NCI-H1417 (cell line): ENCODE results near the gene CRYGS.

ENCODE experiments used
- DNase-seq, 3 experiments: peaks; one replicate each; lab custom pipeline; 2025; lab: John Stamatoyannopoulos, UW

The CRYGS gene

GRCh38 chr3:186493525-186494255 lies 50.5 kb downstream of the CRYGS start:
- peak in 1 of 3 experiments; percentile 48 for DNase-seq

- no peak for DNase-seq
These were observed 51.7 kb downstream of the CRYGS start for GRCh38 chr3:186492385-186492984.

- DNase-seq: no peak
These were observed 54.7 kb downstream of the CRYGS start for GRCh38 chr3:186489507-186489906.
